Esophagus muscularis mucosa (tissue), 2 donors: ENCODE results near the gene SOST.

ENCODE experiments used
- POLR2A ChIP-seq: fragments of 450-650 bp; IDR thresholded peaks from one replicate; pipeline ENCODE4 v1.6.1; 2017; ENCODE audit warnings: antibody characterized with exemption, moderate library complexity, mild to moderate bottlenecking, low read depth
- POLR2AphosphoS5 ChIP-seq, 2 donors: sonication (generic); formaldehyde crosslinking; IDR thresholded peaks; one replicate each; pipeline ENCODE4 v1.6.1; 2017; ENCODE audit warnings: antibody characterized with exemption in 2 of 2

DNA sequence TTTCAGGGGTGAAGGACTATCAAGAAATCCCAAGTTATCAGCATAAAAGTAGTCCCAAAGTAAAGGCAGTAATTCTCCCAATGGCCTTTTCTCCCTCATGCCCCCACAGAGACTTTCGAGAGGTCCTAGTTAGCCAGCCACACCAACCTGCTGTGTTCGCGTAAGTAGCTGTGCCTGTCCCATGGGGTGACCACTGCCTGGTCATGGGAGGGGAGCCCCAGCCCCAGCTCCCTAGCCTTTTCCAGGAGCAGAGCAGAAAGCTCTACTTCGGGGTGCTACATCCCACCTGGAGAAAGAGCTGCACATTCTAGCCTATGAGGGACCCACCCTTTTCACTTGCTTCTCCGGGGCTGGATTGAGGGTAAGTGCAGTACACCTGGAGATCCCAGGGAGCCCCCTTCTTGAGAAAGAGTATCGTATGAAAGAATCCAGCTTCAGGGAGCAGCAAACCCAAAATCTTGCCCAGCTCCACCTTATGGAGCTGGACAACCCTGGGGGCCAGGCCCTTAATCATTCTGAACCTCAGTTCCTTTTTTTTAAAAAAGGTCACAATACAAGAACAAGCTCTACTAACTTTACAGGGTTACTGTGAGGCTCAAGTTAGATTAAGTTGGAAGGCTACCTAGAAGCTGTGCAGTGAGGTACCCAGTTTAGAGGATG, 8.6 kb upstream of the SOST start:
- TF ChIP-seq POLR2A (no peak), POLR2AphosphoS5 (IDR thresholded peaks at IDR 0.05) (no peak)
